ENCODE measurements around the gene SMAD3.

GRCh38 chr15:67042551-67043142 lies 22.8 kb upstream of the SMAD3 start:
- no peak for TF ChIP-seq POLR2A (IDR thresholded peaks at IDR 0.05)
- TF ChIP-seq CTCF (IDR thresholded peaks at IDR 0.05) = no peak
